GM23338 (cell line): ENCODE data around the gene SHANK2. TPM values are rescaled to one million over a fixed set of nuclear protein-coding genes. Genes with fewer than 3 reads are reported as not detected.

Experiments
- ATAC-seq: fragments of 200-7000 bp; cut with Tn5 transposase; 3 replicates; pipeline ENCODE4 v1.9.1; 2020
- DNase-seq: peaks from one replicate; pipeline ENCODE4 v3.0.0-alpha.2; 2015; ENCODE audit warnings: low spot score
- H2AFZ ChIP-seq: fragments of 200-600 bp; sonication (generic); 2 replicates; pipeline ENCODE4 v1.8.0; 2016; ENCODE audit warnings: antibody characterized with exemption, mild to moderate bottlenecking, moderate library complexity
- H3F3A ChIP-seq: fragments of 200-600 bp; sonication (generic); replicated peaks from 2 replicates; pipeline ENCODE4 v1.8.0; 2017; ENCODE audit warnings: antibody characterized with exemption, mixed run types, low read depth
- H3K27ac ChIP-seq: fragments of 200-600 bp; sonication (generic); 2 replicates; pipeline ENCODE4 v1.6.1; 2016; ENCODE audit warnings: low read depth
- H3K27me3 ChIP-seq: fragments of 200-600 bp; sonication (generic); 2 replicates; pipeline ENCODE4 v1.8.0; 2016; ENCODE audit warnings: mild to moderate bottlenecking, mixed run types, moderate library complexity; ENCODE audit not compliant: insufficient read depth
- H3K36me3 ChIP-seq: fragments of 200-600 bp; sonication (generic); 2 replicates; pipeline ENCODE4 v1.8.0; 2016; ENCODE audit warnings: mild to moderate bottlenecking; ENCODE audit not compliant: insufficient read depth
- H3K4me1 ChIP-seq: fragments of 200-600 bp; sonication (generic); 2 replicates; pipeline ENCODE4 v1.8.0; 2016; ENCODE audit warnings: mild to moderate bottlenecking, moderate library complexity; ENCODE audit not compliant: insufficient read depth
- H3K4me2 ChIP-seq: fragments of 200-600 bp; sonication (generic); 2 replicates; pipeline ENCODE4 v1.7.1; 2017; ENCODE audit warnings: mixed run types
- H3K4me3 ChIP-seq: fragments of 200-600 bp; sonication (generic); 2 replicates; pipeline ENCODE4 v1.6.1; 2016; ENCODE audit warnings: mixed run types
- H3K79me2 ChIP-seq: fragments of 200-600 bp; sonication (generic); replicated peaks from 2 replicates; pipeline ENCODE4 v1.8.0; 2017; ENCODE audit warnings: mild to moderate bottlenecking; ENCODE audit not compliant: insufficient read depth
- H3K9me2 ChIP-seq: fragments of 200-600 bp; sonication (generic); 2 replicates; pipeline ENCODE4 v1.8.0; 2017; ENCODE audit not compliant: insufficient read depth
- H4K20me1 ChIP-seq: fragments of 200-600 bp; sonication (generic); replicated peaks from 2 replicates; pipeline ENCODE4 v1.8.0; 2017; ENCODE audit warnings: mild to moderate bottlenecking; ENCODE audit not compliant: insufficient read depth
- H3K27ac Mint-ChIP-seq: 2 replicates; pipeline ENCODE4 v1.8.0; 2020; ENCODE audit warnings: inconsistent platforms, mild to moderate bottlenecking, moderate library complexity, mixed read lengths
- H3K27me3 Mint-ChIP-seq: 3 replicates; pipeline ENCODE4 v1.8.0; 2022; ENCODE audit warnings: low read depth, mild to moderate bottlenecking, moderate library complexity, mixed read lengths, inconsistent platforms; ENCODE audit not compliant: insufficient read depth, poor library complexity
- H3K36me3 Mint-ChIP-seq: 3 replicates; pipeline ENCODE4 v1.8.0; 2021; ENCODE audit warnings: low read depth, mild to moderate bottlenecking, inconsistent platforms, moderate library complexity, mixed read lengths
- H3K4me1 Mint-ChIP-seq: 3 replicates; pipeline ENCODE4 v1.8.0; 2020; ENCODE audit warnings: mild to moderate bottlenecking, inconsistent platforms, mixed read lengths
- H3K4me3 Mint-ChIP-seq: 3 replicates; pipeline ENCODE4 v1.8.0; 2021; ENCODE audit warnings: moderate library complexity, mild to moderate bottlenecking, inconsistent platforms, mixed read lengths
- H3K9me3 Mint-ChIP-seq: 3 replicates; pipeline ENCODE4 v1.8.0; 2020; ENCODE audit warnings: moderate library complexity, mild to moderate bottlenecking, inconsistent platforms, mixed read lengths
- CREB1 ChIP-seq: fragments of 250-450 bp; sonication (Bioruptor Pico); IDR thresholded peaks from 2 replicates; pipeline ENCODE4 v1.5.0; 2020; ENCODE audit warnings: low read depth, mild to moderate bottlenecking, moderate library complexity
- ETS1 ChIP-seq: IDR thresholded peaks from 2 replicates; pipeline ENCODE4 v1.6.1; 2016; ENCODE audit warnings: antibody characterized with exemption
- EZH2 ChIP-seq: fragments of 200-600 bp; sonication (generic); IDR thresholded peaks from one replicate; pipeline ENCODE4 v1.8.0; 2017; ENCODE audit warnings: antibody characterized with exemption, mild to moderate bottlenecking, low read depth; ENCODE audit not compliant: unreplicated experiment
- EZH2phosphoT487 ChIP-seq: fragments of 200-600 bp; sonication (generic); IDR thresholded peaks from one replicate; pipeline ENCODE4 v1.8.1; 2018; ENCODE audit warnings: antibody characterized with exemption; ENCODE audit not compliant: unreplicated experiment
- JUNB ChIP-seq: IDR thresholded peaks from one replicate; pipeline ENCODE4 v1.6.1; 2016; ENCODE audit warnings: antibody characterized with exemption; ENCODE audit not compliant: unreplicated experiment
- NANOG ChIP-seq: IDR thresholded peaks from 2 replicates; pipeline ENCODE4 v1.6.1; 2016; ENCODE audit warnings: antibody characterized with exemption, borderline replicate concordance
- POLR2AphosphoS5 ChIP-seq: IDR thresholded peaks from 2 replicates; pipeline ENCODE4 v1.6.1; 2016; ENCODE audit warnings: antibody characterized with exemption, low read depth
- REST ChIP-seq: IDR thresholded peaks from one replicate; pipeline ENCODE4 v1.6.1; 2018; ENCODE audit warnings: antibody characterized with exemption; ENCODE audit not compliant: unreplicated experiment
- STAT1 ChIP-seq: IDR thresholded peaks from one replicate; pipeline ENCODE4 v1.6.1; 2016; ENCODE audit warnings: antibody characterized with exemption; ENCODE audit not compliant: unreplicated experiment
- ZNF114 ChIP-seq: fragments of 250-450 bp; sonication (Bioruptor Pico); IDR thresholded peaks from 2 replicates; pipeline ENCODE4 v1.5.0; 2020; ENCODE audit warnings: mild to moderate bottlenecking, moderate library complexity
- ZNF462 ChIP-seq: fragments of 250-450 bp; sonication (Bioruptor Pico); IDR thresholded peaks from 2 replicates; pipeline ENCODE4 v1.5.0; 2020; ENCODE audit warnings: mild to moderate bottlenecking, moderate library complexity
- polyA plus RNA-seq: library from polyadenylated mRNA; unstranded; fragments of >200 nt; fragmentation: Nextera tagmentation; extraction: Ambion mirVana; gene quantifications from 2 replicates; pipeline ENCODE4 v1.2.1, GENCODE V29; 2016
- total RNA-seq: library from RNA; depleted of rRNA; stranded (reverse); fragments of >200 nt; shearing (Covaris generic); gene quantifications from 2 replicates; pipeline ENCODE4 v1.2.3, GENCODE V29; 2014

Gene SHANK2
- total and polyA plus RNA-seq, 2 experiments from 2014 or later: 22.0 to 81.4 TPM

DNA sequence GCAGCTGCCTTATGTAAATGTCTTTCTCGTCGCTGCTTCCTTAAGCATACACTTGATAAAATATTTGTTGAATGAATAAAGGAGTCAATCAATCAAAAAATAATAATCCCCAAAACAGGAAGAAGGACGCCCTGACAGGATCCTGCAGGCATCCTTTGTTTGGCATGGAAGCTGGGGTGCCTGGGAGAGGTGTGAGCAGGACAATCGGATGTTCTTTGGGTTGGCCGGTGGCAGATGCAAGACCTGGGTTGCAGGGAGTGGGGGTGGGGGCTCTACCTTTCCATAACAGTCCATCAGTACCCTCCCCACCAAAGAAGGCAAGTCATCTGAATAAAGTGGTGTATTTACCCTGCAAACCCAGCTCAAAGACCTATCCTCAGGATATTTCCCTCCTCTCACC is 1.4 kb upstream of the SHANK2 start (continued):
- no peak for TF ChIP-seq ZNF114 (CRISPR knock-in tag)
- no peak for TF ChIP-seq STAT1
- no peak for TF ChIP-seq JUNB
- no peak for TF ChIP-seq POLR2AphosphoS5

DNA sequence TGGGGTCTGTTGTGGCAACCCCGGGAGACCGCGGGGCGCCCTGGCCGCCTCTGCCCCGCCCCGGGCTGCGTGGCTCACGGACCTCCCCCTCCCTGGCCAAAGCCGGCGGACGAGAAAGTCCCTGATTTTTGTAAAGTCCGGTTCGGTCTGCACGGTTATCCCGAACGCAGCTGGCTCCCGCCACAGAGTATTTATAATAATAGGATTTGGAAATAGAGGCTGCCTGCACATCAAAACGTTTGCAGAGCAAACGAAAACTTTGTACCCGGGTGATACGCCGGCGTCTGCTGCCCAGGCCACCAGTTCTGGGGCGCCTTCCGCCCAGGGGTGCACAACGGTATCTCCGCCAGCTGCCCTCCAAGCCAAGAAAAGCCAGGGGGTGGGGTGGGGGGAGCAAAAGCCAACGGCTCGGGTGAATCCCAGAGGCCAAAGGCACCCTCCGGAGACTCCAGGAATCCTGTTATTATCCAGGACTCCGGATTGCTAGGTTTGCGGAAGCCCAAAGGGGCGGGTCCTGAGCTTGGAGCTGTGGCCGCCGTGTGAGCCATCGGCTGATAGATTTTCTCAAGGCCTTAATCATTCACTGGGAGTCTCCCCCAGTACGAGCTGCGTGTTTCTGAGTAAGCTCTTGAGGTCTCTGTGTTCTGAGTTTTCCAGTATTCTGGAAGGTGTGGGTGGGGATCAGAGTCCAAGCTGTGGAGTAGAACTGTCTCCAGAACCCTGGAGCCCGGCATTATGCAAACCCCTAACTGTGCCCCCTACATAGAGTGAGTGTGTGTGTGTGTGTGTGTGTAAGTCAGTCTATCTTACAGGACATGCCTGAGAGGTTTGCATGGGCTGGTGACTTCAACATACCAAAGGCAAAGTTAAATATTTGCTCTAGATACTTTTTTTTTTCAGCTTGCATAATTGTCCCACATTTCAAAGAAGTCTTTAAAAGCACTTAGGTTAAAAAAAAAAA is 673 bp upstream of the SHANK2 start:
- H3F3A ChIP-seq: peaks cover 8% of the 10 kb centered on the region; the same call in 1 of the 2 replicates
- Mint-ChIP-seq H3K4me1 (peaks cover 61% of the 10 kb centered on the region), H3K4me3 (peak overlapping the region; percentile 77), H3K27ac (peak overlapping the region; percentile 92), H3K27me3 (peaks cover 28% of the 10 kb centered on the region), H3K9me3 (peaks cover 9% of the 10 kb centered on the region), H3K36me3 (peaks cover 4% of the 10 kb centered on the region; the same call in 2 of the 3 replicates)
- H3K27me3 ChIP-seq: peaks cover 6% of the 10 kb centered on the region; the same call in 1 of the 2 replicates
- H3K9me2 ChIP-seq: no peaks in the 10 kb centered on the region
- H4K20me1 ChIP-seq: peaks cover 4% of the 10 kb centered on the region
- ATAC-seq (peak; percentile 30), DNase-seq (peak; percentile 85)
- H2AFZ ChIP-seq: peak overlapping the region; percentile 82
- peak overlapping the region; percentile 90 for H3K27ac ChIP-seq
- no peaks in the 10 kb centered on the region for H3K36me3 ChIP-seq
- H3K4me1 ChIP-seq: peaks cover 54% of the 10 kb centered on the region
- H3K4me2 ChIP-seq: peak overlapping the region; percentile 78
- peaks cover 32% of the 10 kb centered on the region for H3K79me2 ChIP-seq
- peak overlapping the region; percentile 92 for H3K4me3 ChIP-seq
- no peak for TF ChIP-seq EZH2
- no peak for TF ChIP-seq POLR2AphosphoS5
- no peak for TF ChIP-seq NANOG
- TF ChIP-seq STAT1: no peak
- no peak for TF ChIP-seq REST
- TF ChIP-seq JUNB: no peak
- TF ChIP-seq EZH2phosphoT487: no peak
- no peak for TF ChIP-seq ZNF462 (CRISPR knock-in tag)
- no peak for TF ChIP-seq CREB1
- no peak for TF ChIP-seq ETS1
